SW 1271 (cell line): ENCODE data around the gene C2orf78.
A peak's percentile ranks its signal among the peaks of the same experiment; 100 is the strongest.
"Not testable (repeated sequence)": the region's sequence is repeated elsewhere in the genome, so short reads cannot be mapped to it uniquely, and the experiment has no call there.

Experiments used
- DNase-seq, 2 experiments: peaks; one replicate each; lab custom pipeline; 2025; lab: John Stamatoyannopoulos, UW

Gene C2orf78

GRCh38 chr2:73783883-73784282 is at the start of gene C2orf78:
Gene C2orf78, plus strand, starts transcription at chr2:73784183. Its CDS starts 127 bp downstream, at chr2:73784310.
- DNase-seq: not testable (repeated sequence)

DNA sequence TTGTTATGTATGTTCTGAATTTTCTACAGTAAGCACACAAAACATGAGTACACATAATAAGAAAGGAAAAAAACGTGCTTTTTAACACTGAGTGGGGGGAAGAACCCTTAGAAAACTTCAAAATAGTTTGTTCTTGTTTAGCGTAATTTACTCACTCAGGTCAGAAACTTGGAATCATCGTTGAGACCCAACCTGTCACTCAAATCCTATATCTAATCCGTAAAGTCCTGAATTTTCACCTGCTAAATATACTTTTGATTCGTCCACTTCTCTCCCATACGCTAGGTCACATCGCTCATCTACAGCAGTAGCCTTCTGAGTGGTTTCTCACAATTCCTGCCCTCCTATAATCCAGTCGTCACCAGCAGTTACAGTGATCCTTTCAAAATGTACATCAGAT is 47.6 kb upstream of the C2orf78 start:
- DNase-seq: no peak

GRCh38 chr2:73736855-73737779 is 46.9 kb upstream of the C2orf78 start, which contains the start of gene TPRKB:
Gene TPRKB, minus strand, starts transcription at chr2:73737345. Its CDS starts 2,776 bp downstream, at chr2:73734569.
- peak; percentile 88 to 97 for DNase-seq

DNA sequence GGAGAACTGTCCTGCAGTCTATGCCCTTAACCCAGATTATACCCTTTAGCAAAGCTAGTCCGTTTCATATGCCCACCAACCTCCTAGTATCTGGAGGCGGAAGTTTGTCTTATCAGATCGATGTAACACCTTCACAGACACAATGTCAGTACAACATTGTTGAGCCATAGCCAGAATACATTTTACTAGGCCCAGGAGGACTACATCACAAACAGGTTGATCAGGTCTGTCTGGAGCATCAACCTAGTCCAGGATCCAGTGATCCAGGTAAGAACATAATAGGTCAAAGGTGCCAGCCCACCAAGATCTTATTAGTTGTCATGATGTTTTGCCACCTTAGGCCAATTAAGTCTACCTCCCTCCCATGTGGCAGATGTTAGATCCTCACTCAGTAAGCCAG is 44.9 kb upstream of the C2orf78 start:
- no peak for DNase-seq

- DNase-seq: no peak
These were observed 43.2 kb upstream of the C2orf78 start for GRCh38 chr2:73740767-73741166.

GRCh38 chr2:73746015-73746876 is 37.7 kb upstream of the C2orf78 start:
- no peak for DNase-seq

- no peak for DNase-seq
These were observed 37.1 kb upstream of the C2orf78 start for GRCh38 chr2:73746877-73747208.

- no peak for DNase-seq
These were observed 34.7 kb upstream of the C2orf78 start for GRCh38 chr2:73749314-73749713.

GRCh38 chr2:73754332-73754731 is 29.7 kb upstream of the C2orf78 start:
- DNase-seq: not testable (repeated sequence)

- DNase-seq: no peak
These were observed 24.7 kb upstream of the C2orf78 start for GRCh38 chr2:73759285-73759764.

DNA sequence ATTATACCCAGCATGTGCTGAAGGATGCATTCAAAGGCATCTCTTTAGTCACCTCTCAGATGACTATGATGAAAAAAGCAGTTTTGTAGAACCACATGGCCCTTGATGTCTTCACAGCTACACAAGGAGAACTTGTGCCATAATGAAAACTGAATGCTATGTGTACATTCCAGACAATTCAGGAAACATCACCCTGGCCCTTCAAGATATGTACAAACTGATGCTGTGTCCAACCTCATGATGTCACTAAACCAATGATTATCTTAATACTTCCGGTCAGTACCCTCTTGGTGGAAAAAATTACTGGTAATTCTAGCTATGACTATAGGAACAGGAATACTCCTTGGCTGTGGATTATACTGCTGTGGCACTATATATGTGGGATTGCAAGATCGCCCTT is 24.1 kb upstream of the C2orf78 start:
- DNase-seq: no peak

GRCh38 chr2:73762571-73762970 is 21.4 kb upstream of the C2orf78 start:
- DNase-seq: peak in 1 of 2 experiments; percentile 19

DNA sequence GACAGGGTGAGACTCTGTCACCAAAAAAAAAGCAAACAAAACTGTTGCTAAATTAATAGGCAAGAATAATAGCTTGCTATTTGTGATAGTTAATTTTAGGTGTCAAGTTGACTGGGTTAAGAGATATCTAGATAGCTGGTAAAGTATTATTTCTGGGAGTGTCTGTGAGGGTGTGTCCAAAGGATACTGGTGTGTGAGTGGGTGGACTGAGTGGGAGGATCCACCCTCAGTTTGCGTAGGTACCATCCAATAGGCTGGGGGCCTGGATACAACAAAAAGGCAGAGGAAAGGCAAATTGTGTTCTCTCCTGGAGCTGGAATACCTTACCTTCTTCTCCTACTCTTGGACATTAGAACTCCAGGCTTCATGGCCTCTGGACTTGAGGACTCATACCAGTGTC is 19.0 kb upstream of the C2orf78 start:
- DNase-seq: no peak

- DNase-seq: no peak
These were observed 17.6 kb upstream of the C2orf78 start for GRCh38 chr2:73766349-73766748.

GRCh38 chr2:73766994-73767393 is 17.0 kb upstream of the C2orf78 start:
- no peak for DNase-seq

DNA sequence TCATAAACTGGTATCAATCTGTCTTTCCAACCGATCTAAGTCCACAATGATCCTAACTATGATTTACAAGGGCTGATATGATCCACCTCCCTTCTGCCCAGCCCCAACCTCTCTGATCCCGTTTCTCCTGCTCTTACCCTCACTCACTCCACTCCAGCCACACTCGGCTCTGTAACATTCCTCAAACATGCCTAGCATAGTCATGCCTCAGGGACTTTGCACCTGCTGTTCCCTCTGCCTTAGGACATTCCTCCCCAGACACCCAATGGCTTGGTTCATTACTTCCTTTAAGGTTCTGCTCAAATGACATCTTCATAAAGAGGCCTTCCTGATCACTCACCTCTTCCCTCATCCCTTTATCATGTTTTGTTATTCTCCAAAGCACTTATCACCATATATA is 13.3 kb upstream of the C2orf78 start:
- no peak for DNase-seq

GRCh38 chr2:73772819-73773218 is 11.2 kb upstream of the C2orf78 start:
- no peak for DNase-seq

DNA sequence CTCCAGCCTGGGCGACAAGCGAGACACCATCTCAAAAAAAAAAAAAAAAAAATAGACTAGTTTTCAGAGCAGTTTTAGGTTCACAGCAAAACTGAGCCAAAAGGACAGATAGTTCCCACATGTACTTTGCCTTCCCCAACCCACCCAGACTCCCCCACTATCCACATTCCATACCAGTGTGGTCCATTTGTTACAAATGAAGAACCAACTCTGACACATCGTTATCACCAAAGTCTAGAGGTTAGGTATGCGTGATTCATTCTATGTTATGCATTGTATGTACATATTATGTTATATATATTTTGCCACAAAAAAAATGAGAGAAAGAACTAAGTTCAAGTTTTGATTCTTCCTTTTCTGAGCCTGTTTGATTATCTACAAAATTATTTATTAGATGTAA is 7.6 kb upstream of the C2orf78 start:
- no peak for DNase-seq

GRCh38 chr2:73776869-73777519 is 7.0 kb upstream of the C2orf78 start:
- no peak for DNase-seq

GRCh38 chr2:73778867-73779466 is 5.0 kb upstream of the C2orf78 start:
- DNase-seq: not testable (repeated sequence)

DNA sequence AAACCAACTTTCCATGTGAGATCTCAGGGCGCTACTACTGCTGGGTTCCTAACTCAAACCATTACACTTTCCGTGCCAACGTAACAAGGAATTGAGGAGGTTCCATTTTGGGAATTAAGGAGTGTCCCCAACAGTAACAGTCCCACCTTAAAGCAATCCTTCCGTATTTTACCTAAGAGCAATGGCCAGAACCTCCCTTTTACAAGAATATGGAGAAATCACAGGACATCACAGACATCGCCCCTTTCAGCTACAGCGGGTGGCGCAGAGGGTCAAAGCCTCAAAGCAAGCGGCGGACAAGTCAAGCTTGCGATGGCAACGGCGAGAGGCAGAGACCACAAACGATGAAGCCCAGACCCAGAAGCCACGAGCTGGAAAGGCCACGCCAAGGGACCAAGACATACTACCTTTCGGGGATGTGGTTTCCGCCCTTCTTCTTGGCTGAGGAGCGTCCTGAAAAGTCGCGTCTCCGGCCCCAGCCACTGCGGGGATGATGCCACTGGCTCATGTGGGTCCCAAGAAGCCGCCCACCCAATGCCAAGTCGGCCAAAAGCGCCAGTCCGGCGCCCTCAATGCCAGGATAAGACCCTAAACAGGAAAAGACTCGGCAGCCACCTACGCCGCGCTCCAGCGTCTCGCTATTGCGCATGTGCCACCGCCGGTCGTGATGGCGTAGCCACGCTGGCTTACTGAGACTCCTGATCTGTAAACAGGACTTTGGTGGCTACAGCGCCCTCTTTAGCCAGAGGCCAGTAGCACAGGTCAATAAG is 4.3 kb upstream of the C2orf78 start, which contains the start of gene DUSP11:
Gene DUSP11, minus strand, starts transcription at position 637 of the 770 bp plus-strand sequence. Its CDS starts 129 bp downstream, at position 508.
- DNase-seq: peak; percentile 80 to 86
